Stomach (tissue), 9 donors: Measurements from ENCODE around the gene PRKAA1. TPM values are rescaled to one million over a fixed set of nuclear protein-coding genes. Genes with fewer than 3 reads are reported as not detected.
"Not testable (repeated sequence)": the region's sequence is repeated elsewhere in the genome, so short reads cannot be mapped to it uniquely, and the experiment has no call there.

ENCODE experiments used
- DNase-seq, 2 donors: peaks; one replicate each; pipeline versions ENCODE4 v3.0.0 to v3.0.0-alpha.2; 2013 to 2019
- H3K27ac ChIP-seq, 5 donors: fragments of 200-600 bp in 4 of 5; sonication (generic) in 4 of 5; one replicate each; pipeline ENCODE4 v1.5.1; 2013 to 2019; ENCODE audit warnings: mild to moderate bottlenecking in 1 of 5, moderate library complexity in 1 of 5
- H3K27me3 ChIP-seq, 3 donors: fragments of 200-600 bp; sonication (generic); one replicate each; pipeline ENCODE4 v1.5.1; 2017 to 2019; ENCODE audit warnings: mixed run types in 1 of 3
- H3K36me3 ChIP-seq, 4 donors: fragments of 200-600 bp; sonication (generic); 1 replicate in 3 of 4; 2 replicates in 1 of 4; pipeline ENCODE4 v1.5.1; 2016 to 2019
- H3K4me1 ChIP-seq, 4 donors: fragments of 200-600 bp; sonication (generic); one replicate each; pipeline ENCODE4 v1.5.1; 2016 to 2019
- H3K4me3 ChIP-seq, 4 donors: fragments of 200-600 bp; sonication (generic) in 3 of 4; one replicate each; pipeline ENCODE4 v1.5.1; 2016 to 2019; ENCODE audit warnings: mild to moderate bottlenecking in 1 of 4
- H3K9me3 ChIP-seq, 4 donors: fragments of 200-600 bp; sonication (generic); one replicate each; pipeline ENCODE4 v1.5.1; 2016 to 2019
- CTCF ChIP-seq, 7 experiments: fragments of 450-650 bp in 4 of 7; fragments of 200-600 bp in 3 of 7; sonication (generic) in 3 of 7; IDR thresholded peaks; one replicate each; pipeline ENCODE4 v1.5.1; 2016 to 2019; ENCODE audit warnings: antibody characterized with exemption in 7 of 7, control low read depth in 2 of 7, mild to moderate bottlenecking in 1 of 7
- EP300 ChIP-seq: sonication (generic); formaldehyde crosslinking; IDR thresholded peaks from one replicate; pipeline ENCODE4 v1.6.1; 2017; ENCODE audit warnings: antibody characterized with exemption
- POLR2A ChIP-seq, 4 donors: fragments of 450-650 bp; IDR thresholded peaks; one replicate each; pipeline ENCODE4 v1.6.1; 2016; ENCODE audit warnings: antibody characterized with exemption in 4 of 4, control low read depth in 2 of 4, mild to moderate bottlenecking in 1 of 4, moderate library complexity in 1 of 4
- POLR2AphosphoS5 ChIP-seq, 3 donors: sonication (generic); formaldehyde crosslinking; IDR thresholded peaks; one replicate each; pipeline ENCODE4 v1.6.1; 2016; ENCODE audit warnings: antibody characterized with exemption in 3 of 3
- WGBS, 5 donors: extraction: QIAGEN DNeasy Blood & Tissue Kit in 3 of 5; methylation state at CpG; one replicate each; pipeline versions ENCODE4 v1.1.5 to v1.1.7; 2013 to 2018; 5-methylcytosine and 5-hydroxymethylcytosine counted together
- intact Hi-C: fragments of 100-400 bp; cut with DNase I; formaldehyde crosslinking; loops from one replicate; pipeline ENCODE4 v1.15.1; 2023; ENCODE audit warnings: low total_unique reads
- polyA plus RNA-seq, 3 donors: library from polyadenylated mRNA; stranded (reverse); fragments of 200-250 nt; gene quantifications; one replicate each; pipeline ENCODE4 v1.2.3, GENCODE V29; 2013
- total RNA-seq, 5 donors: library from RNA; depleted of rRNA; stranded (reverse); fragments of >200 nt; gene quantifications; one replicate each; pipeline versions ENCODE4 v1.1.0 to v1.2.3, GENCODE V29; 2014 to 2016
- donor health status: healthy with polysubstance abuse.
- donor health status: Bipolar disorder and iron deficiency.
- donor health status: healthy.

The PRKAA1 gene
- total and polyA plus RNA-seq, 8 donors = 17.8 to 170 (median 58.2) TPM

GRCh38 chr5:40791715-40792139 is 6.4 kb downstream of the PRKAA1 start:
- TF ChIP-seq POLR2A (IDR thresholded peaks at IDR 0.05) (no peak), EP300 (no peak), CTCF (IDR thresholded peaks at IDR 0.05) (no peak), POLR2AphosphoS5 (IDR thresholded peaks at IDR 0.05) (no peak)
- 27 to 42% (median 30%) methylated on average over 3 of the region's 3 CpGs for WGBS, 5 donors
- Histone ChIP-seq H3K4me1 (peaks cover 16 to 93% (median 53%) of the 10 kb centered on the region in 4 donors), H3K27ac (peak overlapping the region in 2 of 5 donors; percentile 15 to 47), H3K27me3 (no peaks in the 10 kb centered on the region), H3K4me3 (no peak overlapping the region), H3K36me3 (peaks cover 0 to 13% (median 6%) of the 10 kb centered on the region in 4 donors), H3K9me3 (no peaks in the 10 kb centered on the region)
- intact Hi-C loops = no loop called here
- DNase-seq = no peak

DNA sequence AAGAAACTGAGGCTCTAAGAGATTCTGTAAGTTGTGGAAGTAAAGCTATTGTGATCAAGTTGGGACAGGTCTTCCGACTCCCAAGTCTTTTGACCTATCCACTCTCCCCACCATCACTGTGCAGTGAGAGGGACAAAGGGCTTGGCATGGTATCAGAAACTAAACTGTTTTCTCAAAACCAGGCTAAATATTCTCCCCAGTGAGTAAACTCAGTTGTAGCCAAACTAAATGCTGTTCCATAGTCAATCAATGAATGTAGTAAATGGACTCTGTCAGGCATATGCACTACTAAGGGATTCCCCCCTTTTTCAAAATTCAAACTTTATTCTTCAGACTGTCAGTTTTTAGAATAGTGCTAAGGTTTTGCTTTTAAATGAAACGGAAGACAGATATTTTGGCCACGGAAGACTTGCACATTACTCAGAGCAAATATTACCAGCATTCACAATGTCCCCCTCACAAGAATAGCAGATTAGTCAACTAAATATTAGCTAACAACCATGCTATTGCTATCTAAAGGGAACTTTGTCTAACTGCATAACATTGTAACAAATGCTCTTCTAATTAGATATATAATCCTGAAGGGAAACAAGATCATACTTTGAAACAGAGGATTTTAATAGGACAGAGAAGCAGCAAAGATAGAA is 7.1 kb downstream of the PRKAA1 start:
- Histone ChIP-seq H3K9me3 (no peaks in the 10 kb centered on the region), H3K4me3 (no peak overlapping the region), H3K4me1 (peaks cover 14 to 92% (median 50%) of the 10 kb centered on the region in 4 donors), H3K36me3 (peaks cover 0 to 13% (median 6%) of the 10 kb centered on the region in 4 donors), H3K27me3 (no peaks in the 10 kb centered on the region), H3K27ac (peak overlapping the region in 2 of 5 donors; percentile 15 to 47)
- TF ChIP-seq POLR2A (IDR thresholded peaks at IDR 0.05) = no peak
- no peak for TF ChIP-seq CTCF (IDR thresholded peaks at IDR 0.05)
- TF ChIP-seq POLR2AphosphoS5 (IDR thresholded peaks at IDR 0.05) = no peak
- TF ChIP-seq EP300 = no peak
- WGBS, 5 donors = 38 to 51% (median 45%) methylated on average over 3 of the region's 3 CpGs
- DNase-seq = no peak
- intact Hi-C loops = no loop called here

- H3K36me3 ChIP-seq = peaks cover 0 to 13% (median 6%) of the 10 kb centered on the region in 4 donors
- peaks cover 25 to 93% (median 55%) of the 10 kb centered on the region in 4 donors for H3K4me1 ChIP-seq
- H3K27ac ChIP-seq, H3K27me3 ChIP-seq, H3K9me3 ChIP-seq, intact Hi-C loops, DNase-seq, H3K4me3 ChIP-seq: not testable (repeated sequence)
- 93 to 97% (median 95%) methylated on average over 5 of the region's 5 CpGs for WGBS, 5 donors
Measured at GRCh38 chr5:40788941-40789340, 9.2 kb downstream of the PRKAA1 start.

GRCh38 chr5:40787986-40788385 is 10.2 kb downstream of the PRKAA1 start:
- Histone ChIP-seq H3K4me3 (no peak overlapping the region), H3K4me1 (peaks cover 32 to 93% (median 60%) of the 10 kb centered on the region in 4 donors), H3K27me3 (no peaks in the 10 kb centered on the region), H3K27ac (no peak overlapping the region), H3K9me3 (no peaks in the 10 kb centered on the region), H3K36me3 (peaks cover 0 to 13% (median 6%) of the 10 kb centered on the region in 4 donors)
- no peak for DNase-seq
- TF ChIP-seq EP300 (no peak), POLR2AphosphoS5 (IDR thresholded peaks at IDR 0.05) (no peak), CTCF (IDR thresholded peaks at IDR 0.05) (no peak)
- WGBS, 5 donors = 95 to 100% (median 98%) methylated on average over 1 of the region's 1 CpG
- intact Hi-C loops = no loop called here

GRCh38 chr5:40786664-40787063 is 11.5 kb downstream of the PRKAA1 start:
- H3K27ac ChIP-seq, intact Hi-C loops, DNase-seq, H3K27me3 ChIP-seq, H3K4me3 ChIP-seq, H3K9me3 ChIP-seq: not testable (repeated sequence)
- peaks cover 0 to 13% (median 6%) of the 10 kb centered on the region in 4 donors for H3K36me3 ChIP-seq
- 86 to 100% (median 97%) methylated on average over 3 of the region's 3 CpGs for WGBS, 5 donors
- peaks cover 39 to 93% (median 63%) of the 10 kb centered on the region in 4 donors for H3K4me1 ChIP-seq
